ENCODE measurements around the gene LCP2. TPM values are rescaled to one million over a fixed set of nuclear protein-coding genes. Genes with fewer than 3 reads are reported as not detected.

The LCP2 gene
- polyA plus RNA-seq (ENCODE audit: insufficient read length in 4 of 4), result 1 to 10 TPM; 2.8 to 7.4 (median 3.4) TPM

GRCh38 chr5:170297589-170298462 lies at the start of gene LCP2:
Gene LCP2, minus strand, starts transcription at chr5:170297777. Its CDS starts 166 bp downstream, at chr5:170297611.
- DNase-seq (ENCODE audit: low read depth in 4 of 4, low spot score in 3 of 4), result no peak

GRCh38 chr5:170347022-170347567 lies 49.5 kb upstream of the LCP2 start:
- DNase-seq (ENCODE audit: low read depth in 4 of 4, low spot score in 3 of 4), result no peak

GRCh38 chr5:170345971-170346370 lies 48.4 kb upstream of the LCP2 start:
- no peak for DNase-seq (ENCODE audit: low read depth in 4 of 4, low spot score in 3 of 4)

GRCh38 chr5:170343177-170343576 lies 45.6 kb upstream of the LCP2 start:
- DNase-seq (ENCODE audit: low read depth in 4 of 4, low spot score in 3 of 4), result no peak

GRCh38 chr5:170342153-170342725 lies 44.7 kb upstream of the LCP2 start:
- no peak for DNase-seq (ENCODE audit: low read depth in 4 of 4, low spot score in 3 of 4)

- no peak for DNase-seq (ENCODE audit: low read depth in 4 of 4, low spot score in 3 of 4)
Measured at GRCh38 chr5:170341545-170341944, 44.0 kb upstream of the LCP2 start.

- no peak for DNase-seq (ENCODE audit: low read depth in 4 of 4, low spot score in 3 of 4)
Measured at GRCh38 chr5:170339780-170340167, 42.2 kb upstream of the LCP2 start.

GRCh38 chr5:170338933-170339779 lies 41.6 kb upstream of the LCP2 start:
- no peak for DNase-seq (ENCODE audit: low read depth in 4 of 4, low spot score in 3 of 4)

GRCh38 chr5:170338291-170338690 lies 40.7 kb upstream of the LCP2 start:
- DNase-seq (ENCODE audit: low read depth in 4 of 4, low spot score in 3 of 4), result no peak

GRCh38 chr5:170337045-170337733 lies 39.6 kb upstream of the LCP2 start:
- no peak for DNase-seq (ENCODE audit: low read depth in 4 of 4, low spot score in 3 of 4)

- DNase-seq (ENCODE audit: low read depth in 4 of 4, low spot score in 3 of 4), result no peak
Measured at GRCh38 chr5:170336065-170336464, 38.5 kb upstream of the LCP2 start.

GRCh38 chr5:170334626-170335025 lies 37.0 kb upstream of the LCP2 start:
- no peak for DNase-seq (ENCODE audit: low read depth in 4 of 4, low spot score in 3 of 4)

- DNase-seq (ENCODE audit: low read depth in 4 of 4, low spot score in 3 of 4), result no peak
Measured at GRCh38 chr5:170333161-170333910, 35.8 kb upstream of the LCP2 start.

GRCh38 chr5:170332058-170332457 lies 34.5 kb upstream of the LCP2 start:
- no peak for DNase-seq (ENCODE audit: low read depth in 4 of 4, low spot score in 3 of 4)

- no peak for DNase-seq (ENCODE audit: low read depth in 4 of 4, low spot score in 3 of 4)
Measured at GRCh38 chr5:170330568-170331054, 33.0 kb upstream of the LCP2 start.

- no peak for DNase-seq (ENCODE audit: low read depth in 4 of 4, low spot score in 3 of 4)
Measured at GRCh38 chr5:170329524-170329923, 31.9 kb upstream of the LCP2 start.

GRCh38 chr5:170327829-170328228 lies 30.3 kb upstream of the LCP2 start:
- no peak for DNase-seq (ENCODE audit: low read depth in 4 of 4, low spot score in 3 of 4)

- no peak for DNase-seq (ENCODE audit: low read depth in 4 of 4, low spot score in 3 of 4)
Measured at GRCh38 chr5:170327168-170327567, 29.6 kb upstream of the LCP2 start.

- DNase-seq (ENCODE audit: low read depth in 4 of 4, low spot score in 3 of 4), result no peak
Measured at GRCh38 chr5:170319301-170319700, 21.7 kb upstream of the LCP2 start.

Measured in left renal pelvis (tissue), 4 donors.